ENCODE measurements around the gene RTTN. TPM values are rescaled to one million over a fixed set of nuclear protein-coding genes. Genes with fewer than 3 reads are reported as not detected.
A peak's percentile ranks its signal among the peaks of the same experiment; 100 is the strongest.

The RTTN gene
- total RNA-seq, 1 experiment from 2014 or later: 64.7 TPM

DNA sequence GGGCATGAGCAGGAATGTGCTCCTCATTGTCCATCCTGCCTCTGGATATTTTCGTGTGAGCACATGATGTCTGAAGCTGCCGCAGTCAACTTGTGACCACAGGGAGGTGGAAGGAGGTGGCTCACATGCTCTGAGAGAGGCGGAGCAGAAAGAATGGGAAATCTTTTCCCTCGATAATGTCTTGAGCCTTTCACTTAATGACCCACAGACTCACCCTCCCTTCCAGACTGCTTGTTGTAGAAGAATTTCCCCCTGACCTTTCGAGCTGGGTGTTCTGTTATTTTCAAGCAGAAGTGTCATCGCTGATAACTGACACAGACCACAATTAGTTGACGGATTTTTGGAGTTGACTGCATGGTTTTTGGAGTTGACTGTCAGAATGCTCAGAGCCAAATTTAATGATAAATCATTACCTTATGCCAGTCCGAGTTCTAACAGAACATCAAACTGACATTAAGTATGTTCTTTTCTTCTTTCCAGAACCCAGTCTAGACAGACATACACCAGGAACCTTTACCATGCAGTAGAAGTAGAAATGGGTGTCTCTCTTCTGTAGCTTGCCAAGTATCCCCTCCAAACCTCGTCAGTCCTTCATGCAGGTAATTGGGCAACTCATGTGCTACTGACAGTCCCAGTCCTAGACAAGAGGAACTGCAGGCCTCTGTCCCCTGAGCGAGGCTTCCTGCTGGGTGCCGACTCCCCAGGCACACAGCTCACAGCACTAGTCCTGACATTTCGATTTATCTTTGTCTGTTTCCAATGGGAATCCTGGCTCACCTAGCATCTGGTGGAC is 29.4 kb upstream of the RTTN start:
- BruUV-seq (replicated peaks): no TSS peak
- peaks cover 7% of the 10 kb centered on the region for H3K9me3 Mint-ChIP-seq (ENCODE audit: unreplicated experiment)
- no peaks in the 10 kb centered on the region for H3K36me3 Mint-ChIP-seq (ENCODE audit: insufficient read depth, unreplicated experiment)
- POLR2A ChIA-PET: no interaction called here
- CTCF ChIA-PET: no interaction called here
- TF ChIP-seq, protein P1, sequence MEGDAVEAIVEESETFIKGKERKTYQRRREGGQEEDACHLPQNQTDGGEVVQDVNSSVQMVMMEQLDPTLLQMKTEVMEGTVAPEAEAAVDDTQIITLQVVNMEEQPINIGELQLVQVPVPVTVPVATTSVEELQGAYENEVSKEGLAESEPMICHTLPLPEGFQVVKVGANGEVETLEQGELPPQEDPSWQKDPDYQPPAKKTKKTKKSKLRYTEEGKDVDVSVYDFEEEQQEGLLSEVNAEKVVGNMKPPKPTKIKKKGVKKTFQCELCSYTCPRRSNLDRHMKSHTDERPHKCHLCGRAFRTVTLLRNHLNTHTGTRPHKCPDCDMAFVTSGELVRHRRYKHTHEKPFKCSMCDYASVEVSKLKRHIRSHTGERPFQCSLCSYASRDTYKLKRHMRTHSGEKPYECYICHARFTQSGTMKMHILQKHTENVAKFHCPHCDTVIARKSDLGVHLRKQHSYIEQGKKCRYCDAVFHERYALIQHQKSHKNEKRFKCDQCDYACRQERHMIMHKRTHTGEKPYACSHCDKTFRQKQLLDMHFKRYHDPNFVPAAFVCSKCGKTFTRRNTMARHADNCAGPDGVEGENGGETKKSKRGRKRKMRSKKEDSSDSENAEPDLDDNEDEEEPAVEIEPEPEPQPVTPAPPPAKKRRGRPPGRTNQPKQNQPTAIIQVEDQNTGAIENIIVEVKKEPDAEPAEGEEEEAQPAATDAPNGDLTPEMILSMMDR (IDR thresholded peaks at IDR 0.05; ENCODE audit: unreplicated experiment): no peak
- H3K27ac Mint-ChIP-seq (ENCODE audit: low read depth, unreplicated experiment): no peak overlapping the region
- intact Hi-C loops (cut with micrococcal nuclease): no loop called here
- no peaks in the 10 kb centered on the region for H3K27me3 Mint-ChIP-seq (ENCODE audit: insufficient read depth, unreplicated experiment)
- peak; percentile 6 for DNase-seq (ENCODE audit: unreplicated experiment)
- H3K4me3 Mint-ChIP-seq (ENCODE audit: unreplicated experiment): no peak overlapping the region
- H3K4me1 Mint-ChIP-seq (ENCODE audit: insufficient read depth, unreplicated experiment): no peaks in the 10 kb centered on the region

DNA sequence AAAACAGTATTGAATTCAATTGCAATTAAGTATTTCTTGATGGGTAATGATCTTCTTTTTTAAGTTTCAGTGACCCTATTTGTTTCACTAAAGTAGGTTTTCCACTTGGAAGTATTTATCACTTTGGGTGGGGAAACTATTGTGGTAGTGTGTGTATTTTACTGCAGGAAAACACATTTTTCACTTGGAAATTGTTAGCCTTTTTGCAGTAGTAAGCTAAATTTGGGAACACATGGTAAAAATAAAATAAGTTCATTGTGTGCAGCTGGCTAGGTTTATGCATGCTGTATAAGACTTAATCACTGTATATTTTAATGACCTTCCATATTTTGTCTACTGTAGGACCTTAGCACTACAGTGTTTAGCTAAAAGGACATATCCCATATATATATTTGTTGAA is 28.5 kb upstream of the RTTN start:
- intact Hi-C loops (cut with micrococcal nuclease): no loop called here
- POLR2A ChIA-PET: no interaction called here
- H3K36me3 Mint-ChIP-seq (ENCODE audit: insufficient read depth, unreplicated experiment): no peaks in the 10 kb centered on the region

DNA sequence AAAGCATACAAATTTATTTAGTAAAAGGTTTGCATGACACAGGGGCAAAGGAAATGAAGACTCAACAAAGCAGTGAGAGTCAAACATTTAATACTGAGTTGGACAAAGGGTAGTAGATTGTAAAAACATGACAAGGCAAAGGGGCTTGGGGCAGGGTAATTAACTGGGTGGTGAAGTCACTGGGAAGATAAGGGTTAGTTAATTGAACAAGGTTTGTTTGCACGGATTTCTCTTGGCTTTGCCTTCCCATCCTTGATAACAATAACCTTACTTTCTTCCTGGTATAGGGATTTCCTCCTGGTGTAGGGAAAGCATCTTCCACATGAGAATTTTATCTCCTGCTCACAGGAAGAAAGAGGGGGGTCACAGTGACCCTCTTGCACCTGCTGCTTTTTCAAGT is 26.8 kb upstream of the RTTN start:
- H3K27ac Mint-ChIP-seq (ENCODE audit: low read depth, unreplicated experiment): no peak overlapping the region
- no peaks in the 10 kb centered on the region for H3K27me3 Mint-ChIP-seq (ENCODE audit: insufficient read depth, unreplicated experiment)
- H3K4me3 Mint-ChIP-seq (ENCODE audit: unreplicated experiment): no peak overlapping the region
- ChIA-PET POLR2A (no interaction called here), CTCF (no interaction called here)
- H3K9me3 Mint-ChIP-seq (ENCODE audit: unreplicated experiment): no peaks in the 10 kb centered on the region
- BruUV-seq (replicated peaks): no TSS peak
- TF ChIP-seq, protein P1 (IDR thresholded peaks at IDR 0.05; ENCODE audit: unreplicated experiment): no peak
- H3K36me3 Mint-ChIP-seq (ENCODE audit: insufficient read depth, unreplicated experiment): no peaks in the 10 kb centered on the region
- H3K4me1 Mint-ChIP-seq (ENCODE audit: insufficient read depth, unreplicated experiment): peaks cover 6% of the 10 kb centered on the region
- intact Hi-C loops (cut with micrococcal nuclease): no loop called here
- DNase-seq (ENCODE audit: unreplicated experiment): no peak

More for the DNA sequence above, 28.5 kb upstream of the RTTN start:
- CTCF ChIA-PET: no interaction called here
- DNase-seq (ENCODE audit: unreplicated experiment): no peak
- Mint-ChIP-seq H3K9me3 (ENCODE audit: unreplicated experiment) (peaks cover 7% of the 10 kb centered on the region), H3K27ac (ENCODE audit: low read depth, unreplicated experiment) (no peak overlapping the region), H3K27me3 (ENCODE audit: insufficient read depth, unreplicated experiment) (no peaks in the 10 kb centered on the region), H3K4me3 (ENCODE audit: unreplicated experiment) (no peak overlapping the region), H3K4me1 (ENCODE audit: insufficient read depth, unreplicated experiment) (no peaks in the 10 kb centered on the region)
- TF ChIP-seq, protein P1 (IDR thresholded peaks at IDR 0.05; ENCODE audit: unreplicated experiment): no peak
- BruUV-seq (replicated peaks): no TSS peak

DNA sequence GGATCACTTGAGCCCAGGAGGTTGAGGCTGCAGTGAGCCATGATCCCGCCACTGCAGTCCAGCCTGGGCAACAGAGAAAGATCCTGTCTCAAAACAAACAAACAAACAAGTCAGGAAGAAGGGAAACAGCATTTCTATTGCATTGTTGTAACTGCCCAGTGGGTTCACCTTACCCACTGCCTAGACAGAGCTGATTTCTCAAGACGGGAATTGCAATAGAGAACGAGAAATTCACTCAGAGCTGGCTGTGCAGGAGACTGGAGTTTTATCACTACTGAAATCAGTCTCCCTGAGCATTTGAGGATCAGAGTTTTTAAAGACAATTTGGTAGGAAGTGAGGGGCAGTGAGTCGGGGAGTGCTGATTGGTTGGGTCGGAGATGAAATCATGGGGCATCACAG is 24.2 kb upstream of the RTTN start:
- BruUV-seq (replicated peaks): no TSS peak
- TF ChIP-seq, protein P1 (IDR thresholded peaks at IDR 0.05; ENCODE audit: unreplicated experiment): no peak
- H3K27ac Mint-ChIP-seq (ENCODE audit: low read depth, unreplicated experiment): no peak overlapping the region
- intact Hi-C loops (cut with micrococcal nuclease): no loop called here
- peaks cover 3% of the 10 kb centered on the region for H3K27me3 Mint-ChIP-seq (ENCODE audit: insufficient read depth, unreplicated experiment)
- peaks cover 6% of the 10 kb centered on the region for H3K4me1 Mint-ChIP-seq (ENCODE audit: insufficient read depth, unreplicated experiment)
- ChIA-PET POLR2A (no interaction called here), CTCF (interaction anchor here (1.5 kb wide), 1 partner anchor 35 kb away, joined by 6 read pairs; no protein-coding TSS in a partner anchor)
- DNase-seq (ENCODE audit: unreplicated experiment): no peak
- H3K36me3 Mint-ChIP-seq (ENCODE audit: insufficient read depth, unreplicated experiment): no peaks in the 10 kb centered on the region
- no peaks in the 10 kb centered on the region for H3K9me3 Mint-ChIP-seq (ENCODE audit: unreplicated experiment)
- H3K4me3 Mint-ChIP-seq (ENCODE audit: unreplicated experiment): no peak overlapping the region
